ENCODE data around the gene USP19.

- TF ChIP-seq, protein P1, sequence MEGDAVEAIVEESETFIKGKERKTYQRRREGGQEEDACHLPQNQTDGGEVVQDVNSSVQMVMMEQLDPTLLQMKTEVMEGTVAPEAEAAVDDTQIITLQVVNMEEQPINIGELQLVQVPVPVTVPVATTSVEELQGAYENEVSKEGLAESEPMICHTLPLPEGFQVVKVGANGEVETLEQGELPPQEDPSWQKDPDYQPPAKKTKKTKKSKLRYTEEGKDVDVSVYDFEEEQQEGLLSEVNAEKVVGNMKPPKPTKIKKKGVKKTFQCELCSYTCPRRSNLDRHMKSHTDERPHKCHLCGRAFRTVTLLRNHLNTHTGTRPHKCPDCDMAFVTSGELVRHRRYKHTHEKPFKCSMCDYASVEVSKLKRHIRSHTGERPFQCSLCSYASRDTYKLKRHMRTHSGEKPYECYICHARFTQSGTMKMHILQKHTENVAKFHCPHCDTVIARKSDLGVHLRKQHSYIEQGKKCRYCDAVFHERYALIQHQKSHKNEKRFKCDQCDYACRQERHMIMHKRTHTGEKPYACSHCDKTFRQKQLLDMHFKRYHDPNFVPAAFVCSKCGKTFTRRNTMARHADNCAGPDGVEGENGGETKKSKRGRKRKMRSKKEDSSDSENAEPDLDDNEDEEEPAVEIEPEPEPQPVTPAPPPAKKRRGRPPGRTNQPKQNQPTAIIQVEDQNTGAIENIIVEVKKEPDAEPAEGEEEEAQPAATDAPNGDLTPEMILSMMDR (IDR thresholded peaks at IDR 0.05; ENCODE audit: insufficient read depth, low read length, poor library complexity, severe bottlenecking) = peak; percentile 60
- no peak for TF ChIP-seq EZH2phosphoT487 (conservative IDR thresholded peaks at IDR 0.05; ENCODE audit: low read length)
Measured at GRCh38 chr3:49124991-49125670, 4.5 kb upstream of the USP19 start.

Data from SU-DHL-6 (cell line).